Activated T-cell treated with anti-CD3 and anti-CD28 coated beads for 48 hours (primary cell): ENCODE measurements around the gene MAPK8IP1.

Source experiments
- DNase-seq: peaks from one replicate; pipeline ENCODE4 v3.0.0-alpha.2; 2020; ENCODE audit warnings: low read depth

MAPK8IP1 gene

GRCh38 chr11:45926536-45927331 lies 41.3 kb downstream of the MAPK8IP1 start:
- DNase-seq, result no peak

DNA sequence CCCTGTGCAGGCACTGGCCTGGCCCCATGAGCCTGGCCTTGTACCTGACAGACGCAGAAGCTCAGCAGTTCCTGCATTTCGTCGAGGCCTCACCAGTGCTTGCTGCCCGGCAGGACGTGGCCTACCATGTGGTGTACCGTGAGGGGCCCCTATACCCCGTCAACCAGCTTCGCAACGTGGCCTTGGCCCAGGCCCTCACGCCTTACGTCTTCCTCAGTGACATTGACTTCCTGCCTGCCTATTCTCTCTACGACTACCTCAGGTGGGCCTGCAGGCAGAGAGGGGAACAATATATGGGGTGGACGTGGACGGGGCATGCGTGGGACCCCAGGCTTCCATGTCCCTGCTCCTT lies 41.9 kb downstream of the MAPK8IP1 start:
- DNase-seq, result no peak

DNA sequence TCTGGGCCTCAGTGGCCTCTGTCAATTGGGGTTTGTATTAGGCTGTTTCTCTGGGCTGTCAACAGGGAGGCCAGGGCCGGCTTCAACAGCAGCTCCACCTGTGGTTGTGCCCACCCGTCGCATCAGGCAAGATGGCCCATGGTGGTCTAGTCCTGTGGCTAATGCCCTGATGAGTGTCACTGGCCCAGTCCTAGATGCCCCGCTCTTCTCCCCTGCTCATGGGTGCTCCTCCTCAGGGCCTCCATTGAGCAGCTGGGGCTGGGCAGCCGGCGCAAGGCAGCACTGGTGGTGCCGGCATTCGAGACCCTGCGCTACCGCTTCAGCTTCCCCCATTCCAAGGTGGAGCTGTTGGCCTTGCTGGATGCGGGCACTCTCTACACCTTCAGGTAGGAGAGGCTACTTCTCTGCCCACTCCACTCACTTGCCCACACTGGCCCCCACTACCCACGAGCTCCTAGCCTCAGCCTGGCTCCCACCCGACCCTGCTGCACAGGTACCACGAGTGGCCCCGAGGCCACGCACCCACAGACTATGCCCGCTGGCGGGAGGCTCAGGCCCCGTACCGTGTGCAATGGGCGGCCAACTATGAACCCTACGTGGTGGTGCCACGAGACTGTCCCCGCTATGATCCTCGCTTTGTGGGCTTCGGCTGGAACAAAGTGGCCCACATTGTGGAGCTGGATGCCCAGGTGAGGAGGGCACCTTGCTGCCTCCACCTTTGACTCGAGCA lies 42.4 kb downstream of the MAPK8IP1 start:
- DNase-seq, result no peak

- DNase-seq, result no peak
These were observed 43.2 kb downstream of the MAPK8IP1 start for GRCh38 chr11:45928535-45929215.

- DNase-seq, result no peak
These were observed 44.1 kb downstream of the MAPK8IP1 start for GRCh38 chr11:45929486-45930030.

- no peak for DNase-seq
These were observed 44.8 kb downstream of the MAPK8IP1 start for GRCh38 chr11:45930031-45930794.

DNA sequence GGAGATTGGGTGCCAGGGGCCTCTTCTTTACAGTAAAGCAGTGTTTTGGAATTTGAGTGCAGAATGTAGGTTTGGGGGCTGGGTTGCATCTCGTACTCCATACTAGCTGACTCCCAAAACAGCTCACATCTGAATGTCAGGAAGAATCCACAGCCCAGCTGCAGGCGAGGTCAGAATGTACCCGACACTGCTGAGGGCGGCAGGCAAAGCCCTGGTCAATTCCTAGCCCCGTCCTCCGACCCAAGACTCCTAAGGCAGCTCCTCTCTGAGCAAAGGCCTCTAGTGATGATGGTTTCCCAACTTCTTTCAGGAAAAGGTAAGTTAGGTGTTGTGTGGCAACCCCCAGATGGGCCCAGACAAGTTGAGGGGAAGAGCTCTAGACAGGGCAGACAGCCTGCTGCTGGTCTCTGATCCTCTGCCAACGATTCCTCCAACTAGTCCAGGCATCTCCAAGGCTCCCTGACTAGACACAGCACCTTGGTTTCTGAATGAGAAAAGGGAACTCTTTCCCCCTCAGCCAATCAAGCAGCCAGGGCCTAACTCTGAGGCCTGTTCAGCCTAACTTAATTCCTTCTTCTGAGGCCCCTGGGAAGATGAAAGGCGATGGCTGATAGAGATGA lies 45.6 kb downstream of the MAPK8IP1 start:
- no peak for DNase-seq

- no peak for DNase-seq
These were observed 46.3 kb downstream of the MAPK8IP1 start for GRCh38 chr11:45931739-45932138.

- no peak for DNase-seq
These were observed 46.8 kb downstream of the MAPK8IP1 start for GRCh38 chr11:45932217-45932616.

- DNase-seq, result no peak
These were observed 47.8 kb downstream of the MAPK8IP1 start for GRCh38 chr11:45933131-45933831.

GRCh38 chr11:45933846-45934579 lies 48.6 kb downstream of the MAPK8IP1 start:
- no peak for DNase-seq

- DNase-seq, result no peak
These were observed 49.3 kb downstream of the MAPK8IP1 start for GRCh38 chr11:45934580-45935318.

- no peak for DNase-seq
These were observed 50.1 kb downstream of the MAPK8IP1 start for GRCh38 chr11:45935349-45936064.

- no peak for DNase-seq
These were observed 51.1 kb downstream of the MAPK8IP1 start for GRCh38 chr11:45936511-45937054.

DNA sequence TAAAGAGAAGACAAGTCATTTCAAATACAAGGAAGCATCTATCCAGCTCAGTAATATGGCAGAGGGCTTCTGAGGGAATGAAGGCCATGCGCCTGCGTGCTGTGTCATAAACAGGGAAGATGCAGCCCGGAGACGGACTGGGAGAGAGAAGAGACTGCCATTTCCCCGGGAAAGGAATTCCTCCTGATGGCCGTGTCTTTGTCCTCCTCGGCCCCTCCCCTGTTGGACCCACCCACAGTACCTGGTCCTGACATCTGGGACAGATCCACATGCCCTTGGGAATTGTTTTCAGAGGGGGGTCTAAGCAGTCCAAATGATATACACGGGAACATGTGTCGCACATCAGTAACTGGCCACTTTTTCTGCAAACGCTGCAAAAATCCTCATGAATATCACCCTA lies 52.5 kb downstream of the MAPK8IP1 start:
- DNase-seq, result no peak

GRCh38 chr11:45939836-45940235 lies 54.4 kb downstream of the MAPK8IP1 start:
- DNase-seq, result no peak

DNA sequence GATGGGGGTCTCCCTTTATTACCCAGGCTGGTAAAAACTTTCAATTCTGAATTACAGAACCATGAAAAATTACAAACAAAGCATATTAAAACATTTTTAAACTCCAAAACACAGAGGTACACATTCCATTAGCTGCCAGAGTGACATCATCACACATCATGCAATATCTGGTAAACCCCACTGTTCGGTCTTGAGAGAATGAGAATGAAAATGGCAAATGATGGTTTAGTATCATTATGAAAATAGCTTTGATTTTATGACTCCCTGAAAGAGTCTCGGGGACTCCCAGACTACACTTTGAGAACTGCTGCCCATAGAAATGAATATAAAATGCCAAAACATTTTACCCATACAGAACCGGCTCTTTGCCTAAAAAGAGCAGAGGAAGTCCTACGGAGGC lies 55.8 kb downstream of the MAPK8IP1 start:
- no peak for DNase-seq

DNA sequence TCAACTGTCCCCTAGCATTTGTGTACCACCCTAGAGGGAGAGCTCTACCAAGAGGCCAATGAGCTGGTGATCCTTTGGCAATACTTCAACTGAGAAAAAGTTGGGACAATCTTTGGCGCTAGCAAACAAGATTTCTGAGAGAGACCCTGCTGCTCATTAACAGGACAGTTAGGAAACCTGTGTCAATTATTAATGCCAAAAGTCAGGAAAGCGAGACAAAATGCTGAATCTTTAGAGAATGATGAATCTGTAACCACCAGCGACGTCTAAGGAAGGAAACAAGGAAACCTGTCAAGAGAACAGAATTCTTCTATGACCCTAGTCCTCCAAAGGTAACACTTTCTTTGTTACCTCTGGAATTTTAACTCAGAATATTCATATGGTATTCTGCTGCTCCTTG lies 56.9 kb downstream of the MAPK8IP1 start:
- DNase-seq, result no peak
